Stimulated activated CD4-positive, alpha-beta T cell treated with anti-CD3 and anti-CD28 coated beads, Interleukin-4, amount 100 ng/mL, for 48 hours (primary cell): ENCODE data around the gene NDUFA1.
"Not testable (repeated sequence)": the region's sequence is repeated elsewhere in the genome, so short reads cannot be mapped to it uniquely, and the experiment has no call there.

Experiments used
- DNase-seq, 2 donors: peaks; one replicate each; pipeline ENCODE4 v3.0.0-alpha.2; 2020; ENCODE audit warnings: low read depth in 2 of 2

Gene NDUFA1

DNA sequence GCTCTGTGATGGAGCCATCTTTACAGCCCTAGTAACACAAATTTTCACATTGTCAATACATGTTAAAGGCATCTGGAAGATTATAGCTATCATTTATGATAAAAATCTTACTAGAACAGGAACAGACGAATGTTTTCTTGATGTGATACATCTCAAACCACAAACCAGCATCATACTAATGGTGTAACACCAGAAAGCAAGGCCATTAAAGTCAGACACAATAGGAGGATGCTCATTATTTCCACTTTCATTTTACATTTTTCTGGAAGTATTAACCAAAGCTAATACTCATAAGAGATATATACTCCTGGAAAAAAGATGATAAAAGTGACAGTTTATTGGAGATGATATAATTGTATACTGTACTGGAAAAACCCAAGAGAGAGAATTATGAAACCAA is 29.3 kb downstream of the NDUFA1 start:
- DNase-seq, result no peak

DNA sequence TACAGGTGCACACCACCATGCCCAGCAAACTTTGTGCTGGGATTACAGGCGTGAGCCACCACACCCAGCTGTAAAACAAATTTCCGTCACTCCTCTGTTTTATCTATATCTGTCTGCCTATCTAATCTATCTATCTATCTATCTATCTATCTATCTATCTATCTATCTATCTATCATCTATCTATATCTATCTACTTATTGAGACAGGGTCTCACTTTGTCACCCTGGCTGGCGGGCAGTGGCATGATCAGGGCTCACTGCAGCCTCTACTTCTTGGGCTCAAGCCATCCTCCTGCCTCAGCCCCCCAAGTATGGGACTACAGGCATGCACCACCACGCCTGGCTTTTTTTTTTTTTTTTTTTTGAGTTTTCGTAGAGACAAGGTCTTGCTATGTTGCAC is 44.7 kb downstream of the NDUFA1 start:
- DNase-seq, result no peak

- no peak for DNase-seq
Observed at GRCh38 chrX:119917877-119918276, 46.2 kb downstream of the NDUFA1 start.

- DNase-seq, result no peak
Observed at GRCh38 chrX:119919835-119920585, 48.4 kb downstream of the NDUFA1 start.

DNA sequence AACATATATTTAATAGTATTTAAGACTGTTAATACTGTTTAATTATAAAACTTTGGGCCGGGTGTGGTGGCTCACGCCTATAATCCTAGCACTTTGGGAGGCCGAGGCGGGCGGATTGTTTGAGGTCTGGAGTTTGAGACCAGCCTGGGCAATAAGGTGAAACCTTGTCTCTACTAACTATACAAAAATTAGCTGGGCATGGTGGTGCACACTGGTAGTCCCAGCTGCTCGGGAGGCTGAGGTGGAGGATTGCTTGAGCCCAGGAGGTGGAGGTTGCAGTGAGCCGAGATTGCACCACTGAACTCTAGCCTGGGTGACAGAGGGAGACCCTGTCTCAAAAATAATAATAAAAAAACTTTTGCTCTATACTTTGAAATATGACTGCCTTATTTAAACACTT is 50.8 kb downstream of the NDUFA1 start:
- not testable (repeated sequence) for DNase-seq
